K562 (cell line): ENCODE results near the gene SIX3. TPM values are rescaled to one million over a fixed set of nuclear protein-coding genes. Genes with fewer than 3 reads are reported as not detected.

Experiments used
- ATAC-seq: fragments of 200-7000 bp; cut with Tn5 transposase; 3 replicates; pipeline ENCODE4 v1.9.1; 2020; ENCODE audit warnings: moderate library complexity
- BruUV-seq: library from RNA; stranded (reverse); fragments of 400-500 nt; replicated peaks from 2 replicates; lab custom pipeline; 2021; lab: Mats Ljungman, UMichigan
- CTCF ChIA-PET: fragments of 300-600 bp; formaldehyde crosslinking; extraction: SDS; loops from one replicate; lab custom pipeline; 2021; ENCODE audit warnings: low intra/inter-chr PET ratio; lab: Yijun Ruan, JAX
- POLR2A ChIA-PET: fragments of 300-600, 350-650 bp; sonication (Branson Sonifier 250); formaldehyde crosslinking; extraction: SDS; loops from one replicate; lab custom pipeline; 2021; ENCODE audit warnings: antibody characterized with exemption, inconsistent platforms; lab: Yijun Ruan, JAX
- DNase-seq, 4 experiments: peaks; one replicate each; pipeline versions ENCODE4 v3.0.0 to v3.0.0-alpha.2; 2011 to 2018; ENCODE audit warnings: low spot score in 3 of 4, mixed read lengths in 3 of 4; ENCODE audit errors: extremely low read depth in 1 of 4
- FAIRE-seq: peaks from 2 replicates; lab custom pipeline; 2011; peaks lifted over from hg19 to GRCh38; lab: Jason Lieb, UNC
- H2AFZ ChIP-seq: 2 replicates; pipeline ENCODE4 v1.6.0; 2011; ENCODE audit warnings: low read depth, low read length, control low read depth, inconsistent platforms
- H3K27ac ChIP-seq: fragments of 200-600 bp; 3 replicates; pipeline ENCODE4 v1.8.0; 2011; ENCODE audit warnings: low read depth, mild to moderate bottlenecking, control low read depth, inconsistent platforms, low read length, moderate library complexity, mixed read lengths; ENCODE audit errors: extremely low read depth
- H3K27me3 ChIP-seq, 2 experiments: fragments of 300-600 bp in 1 of 2; 2 replicates in 1 of 2; 3 replicates in 1 of 2; pipeline versions ENCODE4 v1.6.0 to v1.8.0; 2011; ENCODE audit warnings: inconsistent platforms in 2 of 2, low read length in 2 of 2, mild to moderate bottlenecking in 1 of 2, mixed read lengths in 1 of 2, moderate library complexity in 1 of 2; ENCODE audit not compliant: control insufficient read depth in 2 of 2, insufficient read depth in 2 of 2
- H3K36me3 ChIP-seq: fragments of 300-600 bp; 3 replicates; pipeline ENCODE4 v1.8.0; 2011; ENCODE audit warnings: mild to moderate bottlenecking, low read length, inconsistent platforms; ENCODE audit not compliant: control insufficient read depth, insufficient read depth
- H3K4me1 ChIP-seq, 2 experiments: fragments of 200-600 bp in 1 of 2; replicated peaks in 1 of 2; 2 replicates in 1 of 2; 3 replicates in 1 of 2; pipeline versions ENCODE4 v1.5.1 to v1.8.0; 2011; ENCODE audit warnings: inconsistent platforms in 2 of 2, low read length in 2 of 2, mild to moderate bottlenecking in 1 of 2, mixed read lengths in 1 of 2, moderate library complexity in 1 of 2; ENCODE audit not compliant: control insufficient read depth in 2 of 2, insufficient read depth in 2 of 2
- H3K4me2 ChIP-seq: 2 replicates; pipeline ENCODE4 v1.6.1; 2011; ENCODE audit warnings: low read length, control low read depth, inconsistent platforms, mixed read lengths; ENCODE audit not compliant: insufficient read depth
- H3K4me3 ChIP-seq: fragments of 200-600 bp; sonication (generic), shearing (Covaris generic); 2 replicates; pipeline ENCODE4 v1.5.1; 2016; ENCODE audit warnings: control low read depth, inconsistent platforms
- H3K79me2 ChIP-seq: fragments of 200-600 bp; 3 replicates; pipeline ENCODE4 v1.8.0; 2011; ENCODE audit warnings: low read length, inconsistent platforms; ENCODE audit not compliant: control insufficient read depth, insufficient read depth
- H3K9ac ChIP-seq, 2 experiments: 2 replicates each; pipeline versions ENCODE4 v1.6.0 to v1.6.1; 2011; ENCODE audit warnings: low read depth in 2 of 2, low read length in 2 of 2, control low read depth in 1 of 2, inconsistent platforms in 1 of 2, mild to moderate bottlenecking in 1 of 2, mixed read lengths in 1 of 2; ENCODE audit not compliant: insufficient read depth in 1 of 2
- H3K9me1 ChIP-seq: one replicate; pipeline ENCODE4 v1.6.0; 2011; ENCODE audit warnings: inconsistent platforms, mild to moderate bottlenecking, low read length, moderate library complexity; ENCODE audit not compliant: control insufficient read depth, insufficient read depth
- H3K9me3 ChIP-seq: replicated peaks from 2 replicates; pipeline ENCODE4 v1.5.1; 2011; ENCODE audit warnings: low read depth, low read length, inconsistent platforms; ENCODE audit not compliant: control insufficient read depth, insufficient read depth
- H4K20me1 ChIP-seq: replicated peaks from 2 replicates; pipeline ENCODE4 v1.6.1; 2011; ENCODE audit warnings: low read length, inconsistent platforms, mixed read lengths; ENCODE audit not compliant: control insufficient read depth, insufficient read depth
- ASH1L ChIP-seq: fragments of 450-650 bp; IDR thresholded peaks from 2 replicates; pipeline ENCODE4 v1.6.1; 2018; ENCODE audit warnings: borderline replicate concordance, mild to moderate bottlenecking, low read depth; ENCODE audit not compliant: partially characterized antibody
- CHD2 ChIP-seq: IDR thresholded peaks from 2 replicates; pipeline ENCODE4 v1.6.1; 2011; ENCODE audit warnings: low read depth, low read length
- RAD21 ChIP-seq, 2 experiments: fragments of 250-450 bp in 1 of 2; fragments of 450-650 bp in 1 of 2; sonication (Bioruptor Pico) in 1 of 2; formaldehyde crosslinking in 1 of 2; IDR thresholded peaks in 1 of 2; conservative IDR thresholded peaks in 1 of 2; 2 replicates each; pipeline versions ENCODE4 v1.4.0 to v1.8.0; 2020 to 2022; ENCODE audit warnings: mild to moderate bottlenecking in 2 of 2, moderate library complexity in 1 of 2
- RREB1 ChIP-seq: fragments of 250-450 bp; sonication (Bioruptor Pico); IDR thresholded peaks from 2 replicates; pipeline ENCODE4 v1.4.0; 2020
- ZHX1 ChIP-seq: fragments of 150-350 bp; conservative IDR thresholded peaks from 2 replicates; pipeline ENCODE4 v1.6.1; 2014; ENCODE audit warnings: low read length
- ZNF444 ChIP-seq: fragments of 250-450 bp; sonication (Bioruptor Pico); IDR thresholded peaks from 2 replicates; pipeline ENCODE4 v1.4.0; 2020; ENCODE audit warnings: mild to moderate bottlenecking, moderate library complexity
- WGBS: fragments of 100-300 bp; shearing (Covaris generic); methylation state at CpG from one replicate; pipeline ENCODE4 v1.1.6; 2016; ENCODE audit warnings: low coverage, mixed read lengths; ENCODE audit not compliant: insufficient coverage; ENCODE audit errors: missing lambda C conversion rate; 5-methylcytosine and 5-hydroxymethylcytosine counted together
- in situ Hi-C: fragments of 300-500 bp; cut with MboI; formaldehyde crosslinking; loops from 4 replicates; pipeline ENCODE4 v1.15.0; 2018; ENCODE audit warnings: inconsistent platforms, mixed read lengths
- intact Hi-C: fragments of 100-400 bp; cut with micrococcal nuclease; formaldehyde crosslinking; loops from 2 replicates; pipeline ENCODE4 v1.14.2; 2022
- polyA plus RNA-seq, 8 experiments: library from polyadenylated mRNA; depleted of rRNA in 4 of 8; stranded (reverse) in 5 of 8; unstranded in 3 of 8; fragments of >200 nt; fragmentation: Nextera tagmentation in 2 of 8; fragmentation: Illumina TruSeq in 1 of 8; extraction: Ambion mirVana in 2 of 8; extraction: Trizol in 1 of 8; gene quantifications; 2 replicates each; pipeline versions ENCODE4 v1.2.1 to v1.2.3, GENCODE V29; 2011 to 2014; ENCODE audit warnings: inconsistent platforms in 1 of 8, missing spikeins in 1 of 8
- total RNA-seq, 7 experiments: library from RNA; depleted of rRNA in 6 of 7; stranded (reverse); fragments of >200 nt in 6 of 7; fragmentation: Illumina TruSeq in 2 of 7; extraction: Trizol in 2 of 7; gene quantifications; 2 replicates each; pipeline versions ENCODE4 v1.2.1 to v1.2.3, GENCODE V29; 2011 to 2021; ENCODE audit warnings: low replicate concordance in 1 of 7

SIX3 gene
- total and polyA plus RNA-seq, 9 of the 15 experiments (the other 6 are each of a cell fraction or from before 2014, with no cell fraction given): not detected

- no peak for FAIRE-seq
- Histone ChIP-seq H3K79me2 (no peaks in the 10 kb centered on the region), H3K9ac (no peak overlapping the region), H3K4me3 (no peak overlapping the region), H3K4me1 (peaks cover 0 to 9% of the 10 kb centered on the region in 2 experiments; a peak in 2 of 5 replicates), H3K27me3 (peaks cover 9 to 42% of the 10 kb centered on the region in 2 experiments), H3K9me3 (no peaks in the 10 kb centered on the region), H3K36me3 (no peaks in the 10 kb centered on the region), H3K27ac (no peak overlapping the region), H2AFZ (no peak overlapping the region), H3K4me2 (no peak overlapping the region), H3K9me1 (no peaks in the 10 kb centered on the region), H4K20me1 (0 out of 2 replicates have a peak, but pooled peaks cover 7% of the 10 kb centered on the region)
- TF ChIP-seq RAD21 (CRISPR knock-in tag; conservative IDR thresholded peaks at IDR 0.05 in 1 of 2, IDR thresholded peaks at IDR 0.05 in 1 of 2): no peak
- no peak for TF ChIP-seq ZHX1
- TF ChIP-seq RREB1 (CRISPR knock-in tag): no peak
- TF ChIP-seq ZNF444: no peak
- no peak for TF ChIP-seq CHD2
- no peak for TF ChIP-seq ASH1L
- WGBS: 4% methylated on average over 11 of the region's 11 CpGs
- no TSS peak for BruUV-seq
- in situ Hi-C loops: loop anchor here (10.0 kb wide), 1 partner anchor 928 kb away; no protein-coding TSS in a partner anchor
- intact Hi-C loops: loop anchor here (5.0 kb wide), 1 partner anchor 576 kb away; no protein-coding TSS in a partner anchor
- no peak for DNase-seq
- ChIA-PET POLR2A (interaction anchor here (0.5 to 0.8 kb wide), 5 partner anchors 14 to 871 kb away, joined by 3 to 4 read pairs (median 3); partner anchors contain the start of gene SIX2), CTCF (no interaction called here)
- no peak for ATAC-seq
Measured at GRCh38 chr2:44972771-44973535, 31.5 kb downstream of the SIX3 start.
